ENCODE results near the gene ACHE.
"Not testable (repeated sequence)": the region's sequence is repeated elsewhere in the genome, so short reads cannot be mapped to it uniquely, and the experiment has no call there.

Gene ACHE

GRCh38 chr7:100860702-100861615 is 34.7 kb downstream of the ACHE start:
- DNase-seq, result no peak

- no peak for DNase-seq
These were observed 35.8 kb downstream of the ACHE start for GRCh38 chr7:100859856-100860255.

GRCh38 chr7:100856871-100857282 is 38.8 kb downstream of the ACHE start:
- no peak for DNase-seq

GRCh38 chr7:100855515-100855914 is 40.2 kb downstream of the ACHE start:
- no peak for DNase-seq

- not testable (repeated sequence) for DNase-seq
These were observed 40.8 kb downstream of the ACHE start for GRCh38 chr7:100854899-100855298.

- DNase-seq, result no peak
These were observed 41.4 kb downstream of the ACHE start for GRCh38 chr7:100854146-100854895.

GRCh38 chr7:100852048-100852872 is 43.4 kb downstream of the ACHE start, which contains the start of gene SLC12A9:
SLC12A9 (plus strand) TSS chr7:100852713; CDS start chr7:100854198, 1,485 bp downstream.
- DNase-seq, result peak; percentile 93 to 95

GRCh38 chr7:100847360-100847759 is 48.3 kb downstream of the ACHE start:
- no peak for DNase-seq

- no peak for DNase-seq
These were observed 55.1 kb downstream of the ACHE start for GRCh38 chr7:100840470-100841100.

Measured in NCI-H187 (cell line).